SK-N-SH (cell line): Measurements from ENCODE around the gene PTK7.

Source experiments
- FOSL2 ChIP-seq: IDR thresholded peaks from 2 replicates; pipeline ENCODE4 v1.4.0; 2012; ENCODE audit warnings: low read depth, mild to moderate bottlenecking, moderate library complexity, borderline replicate concordance
- RFX5 ChIP-seq: IDR thresholded peaks from 2 replicates; pipeline ENCODE4 v1.6.1; 2012; ENCODE audit warnings: mild to moderate bottlenecking, improper control_type of control experiment, low read length

- TF ChIP-seq RFX5 (no peak), FOSL2 (peak; percentile 66; the same call in 1 of the 2 replicates)
Observed at GRCh38 chr6:43120944-43121913, 45.1 kb downstream of the PTK7 start.
